ENCODE measurements around the gene ITIH4. TPM values are rescaled to one million over a fixed set of nuclear protein-coding genes. Genes with fewer than 3 reads are reported as not detected.

The ITIH4 gene
- total and polyA plus RNA-seq, 2 of the 13 experiments (the other 11 are each of a cell fraction or from before 2014, with no cell fraction given): 2.7 to 5.3 TPM

GRCh38 chr3:52845157-52845556 is 14.7 kb upstream of the ITIH4 start (continued):
- TF ChIP-seq, protein P1, sequence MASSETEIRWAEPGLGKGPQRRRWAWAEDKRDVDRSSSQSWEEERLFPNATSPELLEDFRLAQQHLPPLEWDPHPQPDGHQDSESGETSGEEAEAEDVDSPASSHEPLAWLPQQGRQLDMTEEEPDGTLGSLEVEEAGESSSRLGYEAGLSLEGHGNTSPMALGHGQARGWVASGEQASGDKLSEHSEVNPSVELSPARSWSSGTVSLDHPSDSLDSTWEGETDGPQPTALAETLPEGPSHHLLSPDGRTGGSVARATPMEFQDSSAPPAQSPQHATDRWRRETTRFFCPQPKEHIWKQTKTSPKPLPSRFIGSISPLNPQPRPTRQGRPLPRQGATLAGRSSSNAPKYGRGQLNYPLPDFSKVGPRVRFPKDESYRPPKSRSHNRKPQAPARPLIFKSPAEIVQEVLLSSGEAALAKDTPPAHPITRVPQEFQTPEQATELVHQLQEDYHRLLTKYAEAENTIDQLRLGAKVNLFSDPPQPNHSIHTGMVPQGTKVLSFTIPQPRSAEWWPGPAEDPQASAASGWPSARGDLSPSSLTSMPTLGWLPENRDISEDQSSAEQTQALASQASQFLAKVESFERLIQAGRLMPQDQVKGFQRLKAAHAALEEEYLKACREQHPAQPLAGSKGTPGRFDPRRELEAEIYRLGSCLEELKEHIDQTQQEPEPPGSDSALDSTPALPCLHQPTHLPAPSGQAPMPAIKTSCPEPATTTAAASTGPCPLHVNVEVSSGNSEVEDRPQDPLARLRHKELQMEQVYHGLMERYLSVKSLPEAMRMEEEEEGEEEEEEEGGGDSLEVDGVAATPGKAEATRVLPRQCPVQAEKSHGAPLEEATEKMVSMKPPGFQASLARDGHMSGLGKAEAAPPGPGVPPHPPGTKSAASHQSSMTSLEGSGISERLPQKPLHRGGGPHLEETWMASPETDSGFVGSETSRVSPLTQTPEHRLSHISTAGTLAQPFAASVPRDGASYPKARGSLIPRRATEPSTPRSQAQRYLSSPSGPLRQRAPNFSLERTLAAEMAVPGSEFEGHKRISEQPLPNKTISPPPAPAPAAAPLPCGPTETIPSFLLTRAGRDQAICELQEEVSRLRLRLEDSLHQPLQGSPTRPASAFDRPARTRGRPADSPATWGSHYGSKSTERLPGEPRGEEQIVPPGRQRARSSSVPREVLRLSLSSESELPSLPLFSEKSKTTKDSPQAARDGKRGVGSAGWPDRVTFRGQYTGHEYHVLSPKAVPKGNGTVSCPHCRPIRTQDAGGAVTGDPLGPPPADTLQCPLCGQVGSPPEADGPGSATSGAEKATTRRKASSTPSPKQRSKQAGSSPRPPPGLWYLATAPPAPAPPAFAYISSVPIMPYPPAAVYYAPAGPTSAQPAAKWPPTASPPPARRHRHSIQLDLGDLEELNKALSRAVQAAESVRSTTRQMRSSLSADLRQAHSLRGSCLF (CRISPR knock-in tag; IDR thresholded peaks at IDR 0.05; ENCODE audit: borderline replicate concordance): no peak
- TF ChIP-seq JUND (CRISPR knock-in tag; IDR thresholded peaks at IDR 0.05) (no peak), GABPB1 (CRISPR knock-in tag; IDR thresholded peaks at IDR 0.05) (no peak), ZBTB7A (CRISPR knock-in tag; IDR thresholded peaks at IDR 0.05) (no peak), NKX3-1 (CRISPR knock-in tag; IDR thresholded peaks at IDR 0.05) (no peak), ZNF101 (CRISPR knock-in tag; IDR thresholded peaks at IDR 0.05; ENCODE audit: borderline replicate concordance, low read depth) (no peak), ZNF713 (CRISPR knock-in tag; IDR thresholded peaks at IDR 0.05) (no peak), THYN1 (CRISPR knock-in tag; IDR thresholded peaks at IDR 0.05; ENCODE audit: borderline replicate concordance, low read depth) (no peak), XBP1 (CRISPR knock-in tag; IDR thresholded peaks at IDR 0.05) (no peak), ZNF619 (CRISPR knock-in tag; IDR thresholded peaks at IDR 0.05) (no peak), NR3C1 (CRISPR knock-in tag; IDR thresholded peaks at IDR 0.05) (no peak), ZNF431 (CRISPR knock-in tag; IDR thresholded peaks at IDR 0.05; ENCODE audit: borderline replicate concordance, low read depth) (no peak), MATR3 (CRISPR knock-in tag; IDR thresholded peaks at IDR 0.05) (no peak), ZNF557 (CRISPR knock-in tag; IDR thresholded peaks at IDR 0.05) (no peak), FOXJ3 (CRISPR knock-in tag; IDR thresholded peaks at IDR 0.05; ENCODE audit: borderline replicate concordance) (no peak), ZBTB20 (CRISPR knock-in tag; IDR thresholded peaks at IDR 0.05; ENCODE audit: borderline replicate concordance, low read depth) (no peak), FOXA3 (CRISPR knock-in tag; IDR thresholded peaks at IDR 0.05) (peak; percentile 89), HHEX (CRISPR knock-in tag; IDR thresholded peaks at IDR 0.05) (no peak), ZNF800 (CRISPR knock-in tag; IDR thresholded peaks at IDR 0.05) (no peak), HNRNPUL1 (IDR thresholded peaks at IDR 0.05; ENCODE audit: low read depth, low read length) (no peak)
- TF ChIP-seq, protein P2, sequence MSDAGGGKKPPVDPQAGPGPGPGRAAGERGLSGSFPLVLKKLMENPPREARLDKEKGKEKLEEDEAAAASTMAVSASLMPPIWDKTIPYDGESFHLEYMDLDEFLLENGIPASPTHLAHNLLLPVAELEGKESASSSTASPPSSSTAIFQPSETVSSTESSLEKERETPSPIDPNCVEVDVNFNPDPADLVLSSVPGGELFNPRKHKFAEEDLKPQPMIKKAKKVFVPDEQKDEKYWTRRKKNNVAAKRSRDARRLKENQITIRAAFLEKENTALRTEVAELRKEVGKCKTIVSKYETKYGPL (CRISPR knock-in tag; IDR thresholded peaks at IDR 0.05): no peak
- TF ChIP-seq, protein P3, sequence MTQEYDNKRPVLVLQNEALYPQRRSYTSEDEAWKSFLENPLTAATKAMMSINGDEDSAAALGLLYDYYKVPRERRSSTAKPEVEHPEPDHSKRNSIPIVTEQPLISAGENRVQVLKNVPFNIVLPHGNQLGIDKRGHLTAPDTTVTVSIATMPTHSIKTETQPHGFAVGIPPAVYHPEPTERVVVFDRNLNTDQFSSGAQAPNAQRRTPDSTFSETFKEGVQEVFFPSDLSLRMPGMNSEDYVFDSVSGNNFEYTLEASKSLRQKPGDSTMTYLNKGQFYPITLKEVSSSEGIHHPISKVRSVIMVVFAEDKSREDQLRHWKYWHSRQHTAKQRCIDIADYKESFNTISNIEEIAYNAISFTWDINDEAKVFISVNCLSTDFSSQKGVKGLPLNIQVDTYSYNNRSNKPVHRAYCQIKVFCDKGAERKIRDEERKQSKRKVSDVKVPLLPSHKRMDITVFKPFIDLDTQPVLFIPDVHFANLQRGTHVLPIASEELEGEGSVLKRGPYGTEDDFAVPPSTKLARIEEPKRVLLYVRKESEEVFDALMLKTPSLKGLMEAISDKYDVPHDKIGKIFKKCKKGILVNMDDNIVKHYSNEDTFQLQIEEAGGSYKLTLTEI (CRISPR knock-in tag; conservative IDR thresholded peaks at IDR 0.05): no peak

Measured in HepG2 (cell line).